GM12892 (cell line): ENCODE data around the gene MMS22L.
"Not testable (repeated sequence)": the region's sequence is repeated elsewhere in the genome, so short reads cannot be mapped to it uniquely, and the experiment has no call there.

Source experiments
- DNase-seq: peaks from one replicate; pipeline ENCODE4 v3.0.0; 2011; ENCODE audit not compliant: insufficient read length
- FAIRE-seq: peaks from 2 replicates; lab custom pipeline; 2011; peaks lifted over from hg19 to GRCh38; lab: Jason Lieb, UNC
- POLR2A ChIP-seq: IDR thresholded peaks from 2 replicates; pipeline ENCODE4 v1.6.1; 2011; ENCODE audit warnings: low read depth, low read length, control low read depth
- POLR2AphosphoS5 ChIP-seq: IDR thresholded peaks from 2 replicates; pipeline ENCODE4 v1.6.1; 2011; ENCODE audit warnings: low read depth, low read length, control low read depth
- TAF1 ChIP-seq: IDR thresholded peaks from 2 replicates; pipeline ENCODE4 v1.6.1; 2011; ENCODE audit warnings: low read depth, mild to moderate bottlenecking, control low read depth, low read length, borderline replicate concordance

MMS22L gene

GRCh38 chr6:97176468-97176867, 106.5 kb downstream of the MMS22L start:
- no peak for TF ChIP-seq POLR2A
- no peak for TF ChIP-seq TAF1
- TF ChIP-seq POLR2AphosphoS5, result no peak
- FAIRE-seq, result no peak
- no peak for DNase-seq

GRCh38 chr6:97175806-97176205, 107.2 kb downstream of the MMS22L start:
- no peak for DNase-seq

GRCh38 chr6:97174471-97174870, 108.5 kb downstream of the MMS22L start:
- TF ChIP-seq TAF1 (no peak), POLR2AphosphoS5 (no peak), POLR2A (no peak)
- FAIRE-seq, result no peak

More at GRCh38 chr6:97175806-97176205, 107.2 kb downstream of the MMS22L start:
- TF ChIP-seq POLR2A (no peak), POLR2AphosphoS5 (no peak), TAF1 (no peak)
- no peak for FAIRE-seq

GRCh38 chr6:97160280-97160679, 122.7 kb downstream of the MMS22L start:
- FAIRE-seq (no peak), DNase-seq (no peak)
- TF ChIP-seq POLR2A (no peak), TAF1 (no peak), POLR2AphosphoS5 (no peak)

More at GRCh38 chr6:97174471-97174870, 108.5 kb downstream of the MMS22L start:
- no peak for DNase-seq

GRCh38 chr6:97155447-97155846, 127.6 kb downstream of the MMS22L start:
- FAIRE-seq, DNase-seq: not testable (repeated sequence)

GRCh38 chr6:97154015-97154414, 129.0 kb downstream of the MMS22L start:
- DNase-seq (no peak), FAIRE-seq (no peak)
- TF ChIP-seq POLR2A (no peak), TAF1 (no peak), POLR2AphosphoS5 (no peak)

GRCh38 chr6:97151601-97152000, 131.4 kb downstream of the MMS22L start:
- FAIRE-seq, result no peak
- no peak for TF ChIP-seq POLR2AphosphoS5
- no peak for TF ChIP-seq POLR2A
- no peak for TF ChIP-seq TAF1
- no peak for DNase-seq

- no peak for FAIRE-seq
- TF ChIP-seq TAF1 (no peak), POLR2AphosphoS5 (no peak), POLR2A (no peak)
- DNase-seq, result no peak
Observed at GRCh38 chr6:97150932-97151331, 132.1 kb downstream of the MMS22L start.

GRCh38 chr6:97147421-97147820, 135.6 kb downstream of the MMS22L start:
- no peak for TF ChIP-seq POLR2AphosphoS5
- no peak for TF ChIP-seq POLR2A
- no peak for TF ChIP-seq TAF1
- FAIRE-seq (no peak), DNase-seq (no peak)

GRCh38 chr6:97145691-97146090, 137.3 kb downstream of the MMS22L start:
- FAIRE-seq (no peak), DNase-seq (no peak)
- TF ChIP-seq TAF1 (no peak), POLR2AphosphoS5 (no peak), POLR2A (no peak)

GRCh38 chr6:97141756-97142155, 141.3 kb downstream of the MMS22L start:
- FAIRE-seq (no peak), DNase-seq (no peak)
- TF ChIP-seq POLR2AphosphoS5 (no peak), POLR2A (no peak), TAF1 (no peak)

GRCh38 chr6:97138581-97138980, 144.4 kb downstream of the MMS22L start:
- DNase-seq (no peak), FAIRE-seq (no peak)
- TF ChIP-seq TAF1, result no peak
- TF ChIP-seq POLR2AphosphoS5, result no peak
- TF ChIP-seq POLR2A, result no peak
